MCF 10A (cell line): ENCODE results near the gene RGS14. TPM values are rescaled to one million over a fixed set of nuclear protein-coding genes. Genes with fewer than 3 reads are reported as not detected.
A peak's percentile ranks its signal among the peaks of the same experiment; 100 is the strongest.
"Not testable (repeated sequence)": the region's sequence is repeated elsewhere in the genome, so short reads cannot be mapped to it uniquely, and the experiment has no call there.

Experiments
- BruUV-seq: library from RNA; stranded (reverse); fragments of 400-500 nt; replicated peaks from 2 replicates; lab custom pipeline; 2021; lab: Mats Ljungman, UMichigan
- CTCF ChIA-PET: fragments of 300-600 bp; sonication (Branson Sonifier 250); formaldehyde crosslinking; extraction: SDS; loops from one replicate; lab custom pipeline; 2021; ENCODE audit warnings: antibody characterized with exemption, inconsistent platforms; lab: Yijun Ruan, JAX
- POLR2A ChIA-PET: fragments of 300-600, 350-650 bp; sonication (Branson Sonifier 250); formaldehyde crosslinking; extraction: SDS; loops from one replicate; lab custom pipeline; 2020; ENCODE audit warnings: antibody characterized with exemption, inconsistent platforms; lab: Yijun Ruan, JAX
- DNase-seq: peaks from one replicate; pipeline ENCODE4 v3.0.0-alpha.2; 2018; ENCODE audit not compliant: unreplicated experiment
- H3K27ac Mint-ChIP-seq: one replicate; pipeline ENCODE4 v1.8.0; 2022; ENCODE audit warnings: mild to moderate bottlenecking, low read depth, mixed read lengths; ENCODE audit not compliant: unreplicated experiment
- H3K27me3 Mint-ChIP-seq: one replicate; pipeline ENCODE4 v1.8.0; 2022; ENCODE audit warnings: mixed read lengths; ENCODE audit not compliant: insufficient read depth, unreplicated experiment
- H3K36me3 Mint-ChIP-seq: one replicate; pipeline ENCODE4 v1.8.0; 2022; ENCODE audit warnings: mild to moderate bottlenecking, moderate library complexity, mixed read lengths; ENCODE audit not compliant: insufficient read depth, unreplicated experiment
- H3K4me1 Mint-ChIP-seq: one replicate; pipeline ENCODE4 v1.8.0; 2022; ENCODE audit warnings: mixed read lengths; ENCODE audit not compliant: insufficient read depth, unreplicated experiment
- H3K4me3 Mint-ChIP-seq: one replicate; pipeline ENCODE4 v1.8.0; 2022; ENCODE audit warnings: mild to moderate bottlenecking, moderate library complexity, mixed read lengths; ENCODE audit not compliant: unreplicated experiment
- H3K9me3 Mint-ChIP-seq: one replicate; pipeline ENCODE4 v1.8.0; 2022; ENCODE audit warnings: mixed read lengths; ENCODE audit not compliant: unreplicated experiment
- intact Hi-C: fragments of 100-400 bp; cut with micrococcal nuclease; formaldehyde crosslinking; loops from 2 replicates; pipeline ENCODE4 v1.14.1; 2022
- total RNA-seq: library from RNA; stranded (reverse); gene quantifications from 2 replicates; pipeline ENCODE4 v1.2.3, GENCODE V29; 2022
- TF ChIP-seq, protein P1 (sequence below): fragments of 200-600 bp; IDR thresholded peaks from one replicate; pipeline ENCODE4 v1.8.0; 2022; ENCODE audit warnings: antibody characterized with exemption, mild to moderate bottlenecking; ENCODE audit not compliant: unreplicated experiment

Gene RGS14
- total RNA-seq, 1 experiment from 2014 or later: 7.8 TPM

DNA sequence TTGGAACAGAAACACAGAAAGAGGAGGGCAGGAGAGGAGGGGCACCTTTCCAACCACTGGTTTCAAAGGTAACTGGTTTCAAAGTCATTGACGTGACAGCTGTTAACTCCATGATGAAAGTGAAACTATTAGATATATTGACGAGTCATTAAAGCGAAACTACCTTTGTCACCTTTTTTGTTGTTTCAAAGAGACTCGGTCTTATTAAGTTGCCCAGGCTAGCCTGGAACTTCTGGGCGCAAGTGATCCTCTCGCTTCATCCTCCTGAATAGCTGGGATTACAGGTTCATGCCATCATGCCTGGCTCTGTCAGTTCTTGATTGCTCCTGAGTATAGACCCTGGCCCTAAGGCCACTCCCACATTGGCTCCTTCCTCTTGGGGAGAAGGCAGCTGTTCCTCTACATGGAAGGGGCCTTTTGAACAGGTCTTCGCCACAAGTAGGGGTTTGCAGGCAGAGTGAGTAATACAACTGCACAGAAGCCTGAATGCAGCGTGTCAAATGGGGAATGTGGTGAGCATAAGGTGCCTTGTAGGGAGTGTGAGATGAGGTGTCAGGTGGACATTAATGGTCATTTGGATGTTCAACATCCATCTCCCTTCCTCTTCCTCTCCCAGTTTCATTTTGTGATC is 55.0 kb downstream of the RGS14 start:
- no peaks in the 10 kb centered on the region for H3K4me1 Mint-ChIP-seq
- POLR2A ChIA-PET: interaction anchor here (0.7 to 7.6 kb wide), 3 partner anchors 9 to 104 kb away, joined by 3 to 36 read pairs (median 20); partner anchors contain the start of genes DDX41 and GRK6
- no peak overlapping the region for H3K4me3 Mint-ChIP-seq
- no peak overlapping the region for H3K27ac Mint-ChIP-seq
- no peaks in the 10 kb centered on the region for H3K27me3 Mint-ChIP-seq
- TF ChIP-seq, protein P1, sequence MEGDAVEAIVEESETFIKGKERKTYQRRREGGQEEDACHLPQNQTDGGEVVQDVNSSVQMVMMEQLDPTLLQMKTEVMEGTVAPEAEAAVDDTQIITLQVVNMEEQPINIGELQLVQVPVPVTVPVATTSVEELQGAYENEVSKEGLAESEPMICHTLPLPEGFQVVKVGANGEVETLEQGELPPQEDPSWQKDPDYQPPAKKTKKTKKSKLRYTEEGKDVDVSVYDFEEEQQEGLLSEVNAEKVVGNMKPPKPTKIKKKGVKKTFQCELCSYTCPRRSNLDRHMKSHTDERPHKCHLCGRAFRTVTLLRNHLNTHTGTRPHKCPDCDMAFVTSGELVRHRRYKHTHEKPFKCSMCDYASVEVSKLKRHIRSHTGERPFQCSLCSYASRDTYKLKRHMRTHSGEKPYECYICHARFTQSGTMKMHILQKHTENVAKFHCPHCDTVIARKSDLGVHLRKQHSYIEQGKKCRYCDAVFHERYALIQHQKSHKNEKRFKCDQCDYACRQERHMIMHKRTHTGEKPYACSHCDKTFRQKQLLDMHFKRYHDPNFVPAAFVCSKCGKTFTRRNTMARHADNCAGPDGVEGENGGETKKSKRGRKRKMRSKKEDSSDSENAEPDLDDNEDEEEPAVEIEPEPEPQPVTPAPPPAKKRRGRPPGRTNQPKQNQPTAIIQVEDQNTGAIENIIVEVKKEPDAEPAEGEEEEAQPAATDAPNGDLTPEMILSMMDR: no peak
- CTCF ChIA-PET: interaction anchor here (1.4 to 2.4 kb wide), 2 partner anchors 9 to 22 kb away, joined by 3 to 10 read pairs; no protein-coding TSS in a partner anchor
- no peaks in the 10 kb centered on the region for H3K9me3 Mint-ChIP-seq
- DNase-seq: no peak
- H3K36me3 Mint-ChIP-seq: peaks cover 8% of the 10 kb centered on the region
- no TSS peak for BruUV-seq
- intact Hi-C loops: no loop called here

DNA sequence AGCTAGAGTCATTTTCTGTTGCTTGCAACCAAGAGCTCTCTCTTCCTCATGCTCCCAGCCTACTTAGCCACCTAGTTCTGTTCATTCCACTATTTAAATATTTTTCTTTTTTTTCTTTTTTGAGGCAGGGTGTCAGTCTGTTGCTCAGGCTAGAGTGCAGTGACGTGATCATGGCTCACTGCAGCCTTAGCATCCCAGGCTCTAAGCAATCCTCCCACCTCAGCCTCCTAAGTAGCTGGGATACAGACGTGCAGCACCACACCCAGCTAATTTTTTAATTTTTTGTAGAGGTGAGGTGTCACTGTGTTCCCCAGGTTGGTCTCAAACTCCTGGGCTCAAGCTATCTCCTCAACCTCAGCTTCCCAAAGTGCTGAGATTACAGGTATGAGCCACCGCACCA is 56.8 kb downstream of the RGS14 start:
- no peak for DNase-seq
- TF ChIP-seq, protein P1: no peak
- POLR2A ChIA-PET: interaction anchor here (0.9 to 7.6 kb wide), 4 partner anchors 11 to 40 kb away, joined by 3 to 36 read pairs (median 12); partner anchors contain the start of gene GRK6
- intact Hi-C loops: no loop called here
- H3K27ac Mint-ChIP-seq: no peak overlapping the region
- H3K27me3 Mint-ChIP-seq: no peaks in the 10 kb centered on the region
- CTCF ChIA-PET: interaction anchor here (0.7 to 3.6 kb wide), 7 partner anchors 10 to 757 kb away, joined by 3 to 37 read pairs (median 5); no protein-coding TSS in a partner anchor
- no peak overlapping the region for H3K4me3 Mint-ChIP-seq
- peaks cover 8% of the 10 kb centered on the region for H3K36me3 Mint-ChIP-seq
- BruUV-seq: no TSS peak
- no peaks in the 10 kb centered on the region for H3K9me3 Mint-ChIP-seq
- H3K4me1 Mint-ChIP-seq: no peaks in the 10 kb centered on the region

GRCh38 chr5:177417081-177417480 is 59.4 kb downstream of the RGS14 start:
- BruUV-seq, H3K4me1 Mint-ChIP-seq, H3K27me3 Mint-ChIP-seq, H3K27ac Mint-ChIP-seq, H3K4me3 Mint-ChIP-seq, DNase-seq, intact Hi-C loops, H3K9me3 Mint-ChIP-seq, H3K36me3 Mint-ChIP-seq: not testable (repeated sequence)
- ChIA-PET CTCF (interaction anchor here (0.7 to 3.6 kb wide), 6 partner anchors 9 to 107 kb away, joined by 3 to 37 read pairs (median 4); no protein-coding TSS in a partner anchor), POLR2A (interaction anchor here (0.7 to 7.6 kb wide), 3 partner anchors 9 to 880 kb away, joined by 4 to 36 read pairs (median 11); partner anchors contain the start of gene GRK6)

GRCh38 chr5:177419046-177419445 is 61.3 kb downstream of the RGS14 start:
- CTCF ChIA-PET: interaction anchor here (0.6 to 14.3 kb wide), 2 partner anchors 13 to 51 kb away, joined by 3 to 134 read pairs; partner anchors contain the start of gene F12
- Mint-ChIP-seq H3K27me3 (no peaks in the 10 kb centered on the region), H3K4me1 (no peaks in the 10 kb centered on the region), H3K36me3 (no peaks in the 10 kb centered on the region), H3K27ac (no peak overlapping the region), H3K9me3 (no peaks in the 10 kb centered on the region), H3K4me3 (no peak overlapping the region)
- TF ChIP-seq, protein P1: no peak
- POLR2A ChIA-PET: interaction anchor here (0.7 to 7.6 kb wide), 2 partner anchors 15 to 28 kb away, joined by 4 to 36 read pairs; no protein-coding TSS in a partner anchor
- BruUV-seq: no TSS peak
- DNase-seq: peak; percentile 63
- intact Hi-C loops: no loop called here

GRCh38 chr5:177420472-177420871 is 62.7 kb downstream of the RGS14 start:
- H3K4me1 Mint-ChIP-seq, H3K9me3 Mint-ChIP-seq, H3K36me3 Mint-ChIP-seq, intact Hi-C loops, DNase-seq, H3K27ac Mint-ChIP-seq, BruUV-seq, H3K27me3 Mint-ChIP-seq, H3K4me3 Mint-ChIP-seq: not testable (repeated sequence)
- ChIA-PET POLR2A (interaction anchor here (0.6 to 1.2 kb wide), 3 partner anchors 17 to 112 kb away, joined by 3 to 4 read pairs (median 3); no protein-coding TSS in a partner anchor), CTCF (interaction anchor here (0.6 to 14.3 kb wide), 2 partner anchors 15 to 307 kb away, joined by 3 to 134 read pairs; partner anchors contain the start of gene F12)
